T47D (cell line): ENCODE measurements around the gene PNLDC1.

Source experiments
- DNase-seq, 2 experiments: peaks; one replicate each; pipeline versions ENCODE4 v3.0.0 to v3.0.0-alpha.2; 2011 to 2012; ENCODE audit warnings: low read depth in 1 of 2, low spot score in 1 of 2
- JUND ChIP-seq: IDR thresholded peaks from 2 replicates; pipeline ENCODE4 v1.6.1; 2012; ENCODE audit warnings: low read depth
- in situ Hi-C: cut with HindIII; loops from 2 replicates; pipeline ENCODE4 v1.10.0; 2016; ENCODE audit warnings: low sequenced_read_pairs, low pct_unique_long_range_greater_than_20kb

Gene PNLDC1

GRCh38 chr6:159800141-159800865, at the start of gene PNLDC1:
Gene PNLDC1 (plus strand): TSS chr6:159800276. CDS start chr6:159800308, 32 bp downstream.
- in situ Hi-C loops = no loop called here
- TF ChIP-seq JUND = no peak
- no peak for DNase-seq

DNA sequence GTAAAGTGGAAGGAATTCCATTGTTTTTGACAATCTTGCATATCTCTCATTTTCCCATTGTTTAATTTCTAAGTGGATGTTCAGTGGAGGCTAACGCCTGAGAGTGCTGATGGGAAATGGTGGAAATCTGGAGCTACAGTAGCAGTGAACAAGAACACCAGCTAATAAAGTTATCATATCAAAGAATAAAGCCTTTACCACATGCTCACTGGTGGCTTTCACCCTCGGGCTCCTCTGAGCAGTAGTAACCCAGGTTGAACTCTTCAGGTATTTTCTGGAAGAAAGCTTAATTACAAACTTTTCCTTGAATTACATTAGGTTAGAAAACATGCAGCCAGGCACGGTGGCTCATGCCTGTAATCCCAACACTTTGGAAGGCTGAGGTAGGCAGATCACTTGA, 48.6 kb upstream of the PNLDC1 start:
- in situ Hi-C loops = no loop called here
- DNase-seq = no peak
- TF ChIP-seq JUND = no peak

DNA sequence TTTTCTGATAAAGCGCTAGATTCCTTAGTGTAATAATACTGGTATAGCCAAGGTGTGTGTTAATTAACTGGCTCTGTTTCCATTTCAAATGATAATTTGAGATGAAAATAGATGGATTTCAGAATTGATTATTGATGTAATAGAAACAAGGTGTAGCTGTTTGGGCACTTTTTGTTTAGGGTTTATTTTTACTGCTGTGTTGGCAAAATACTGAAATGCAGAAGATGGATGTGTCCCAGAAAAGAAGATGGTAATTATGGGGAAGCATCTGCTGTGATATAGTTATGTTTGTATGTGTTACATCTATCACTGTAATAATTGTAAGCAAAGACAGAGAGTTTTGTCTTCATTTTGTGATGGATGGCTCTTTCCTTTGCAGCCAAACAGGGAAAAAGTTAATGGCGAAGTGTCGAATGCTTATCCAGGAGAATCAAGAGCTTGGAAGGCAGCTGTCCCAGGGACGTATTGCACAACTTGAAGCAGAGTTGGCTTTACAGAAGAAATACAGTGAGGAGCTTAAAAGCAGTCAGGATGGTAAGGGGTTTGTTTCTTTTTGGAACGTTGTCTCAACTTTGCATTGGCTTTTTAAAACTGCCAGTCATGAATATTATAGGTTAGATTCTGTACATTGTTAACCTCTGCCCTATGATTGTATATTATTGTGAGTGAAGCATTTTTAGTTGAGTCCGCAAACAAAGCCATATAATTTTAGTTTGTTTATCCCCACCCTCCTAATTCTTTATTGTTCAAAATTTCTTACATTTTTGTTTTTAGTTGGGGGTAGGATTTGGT, 46.8 kb upstream of the PNLDC1 start:
- no peak for TF ChIP-seq JUND
- DNase-seq = no peak
- in situ Hi-C loops = no loop called here

DNA sequence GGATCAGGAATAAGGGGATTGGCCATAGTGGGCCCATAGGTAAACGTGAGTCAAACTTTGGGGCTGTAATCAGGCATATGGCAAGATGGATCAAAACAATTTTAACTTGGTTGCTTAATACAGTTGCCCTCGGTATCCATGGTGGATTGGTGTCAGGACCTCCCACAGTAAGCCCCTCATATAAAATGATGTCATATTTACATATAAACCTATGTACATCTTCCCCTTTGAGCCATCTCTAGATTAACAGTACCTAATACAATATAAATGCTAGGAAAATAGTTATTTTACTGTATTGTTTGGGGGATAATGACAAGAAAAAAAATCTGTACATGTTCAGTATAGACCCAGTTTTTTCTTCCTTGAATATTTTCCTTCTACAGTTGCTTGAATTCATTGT, 45.7 kb upstream of the PNLDC1 start:
- TF ChIP-seq JUND = no peak
- in situ Hi-C loops = no loop called here
- DNase-seq = no peak

DNA sequence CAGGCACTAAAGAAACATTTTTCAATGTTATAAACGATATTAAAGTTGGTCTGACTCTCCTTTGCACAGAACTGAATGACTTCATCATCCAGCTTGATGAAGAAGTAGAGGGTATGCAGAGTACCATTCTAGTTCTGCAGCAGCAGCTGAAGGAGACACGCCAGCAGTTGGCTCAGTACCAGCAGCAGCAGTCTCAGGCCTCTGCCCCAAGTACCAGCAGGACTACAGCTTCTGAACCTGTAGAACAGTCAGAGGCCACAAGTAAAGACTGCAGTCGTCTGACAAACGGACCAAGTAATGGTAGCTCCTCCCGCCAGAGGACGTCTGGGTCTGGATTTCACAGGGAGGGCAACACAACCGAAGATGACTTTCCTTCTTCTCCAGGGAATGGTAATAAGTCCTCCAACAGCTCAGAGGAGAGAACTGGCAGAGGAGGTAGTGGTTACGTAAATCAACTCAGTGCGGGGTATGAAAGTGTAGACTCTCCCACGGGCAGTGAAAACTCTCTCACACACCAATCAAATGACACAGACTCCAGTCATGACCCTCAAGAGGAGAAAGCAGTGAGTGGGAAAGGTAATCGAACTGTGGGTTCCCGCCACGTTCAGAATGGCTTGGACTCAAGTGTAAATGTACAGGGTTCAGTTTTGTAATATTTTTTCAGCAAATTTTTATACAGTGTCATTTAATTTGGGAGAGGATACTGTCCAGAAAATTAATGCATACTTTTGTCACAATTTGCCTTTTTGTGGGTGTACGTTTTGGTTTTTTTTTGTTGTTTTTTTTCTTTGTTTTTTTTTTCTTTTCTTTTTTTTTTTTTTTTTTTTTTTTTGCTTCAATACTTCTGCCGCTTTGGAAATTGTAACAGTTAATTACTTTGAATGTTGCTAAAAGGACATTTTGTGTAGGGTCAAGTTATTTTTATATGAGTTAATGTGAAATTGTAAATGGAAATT, 44.8 kb upstream of the PNLDC1 start:
- DNase-seq = no peak
- TF ChIP-seq JUND = no peak
- in situ Hi-C loops = no loop called here

DNA sequence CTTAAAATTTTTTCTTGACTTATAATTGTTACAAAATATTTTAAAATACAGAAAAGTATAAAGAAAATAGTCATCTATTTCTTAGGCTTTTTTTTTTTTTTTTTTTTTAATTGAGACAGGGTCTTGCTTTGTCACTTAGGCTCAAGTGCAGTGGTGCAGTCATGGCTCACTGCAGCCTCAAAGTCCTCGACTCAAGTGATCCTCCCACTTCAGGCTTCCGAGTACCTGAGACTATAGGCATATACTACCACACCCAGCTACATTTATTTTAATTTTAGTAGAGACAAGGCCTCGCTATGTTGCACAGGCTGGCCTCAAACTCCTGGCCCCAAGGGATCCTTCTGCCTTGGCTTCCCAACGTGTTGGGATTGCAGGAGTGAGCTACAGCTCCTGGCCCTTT, 43.6 kb upstream of the PNLDC1 start:
- in situ Hi-C loops = no loop called here
- no peak for TF ChIP-seq JUND
- no peak for DNase-seq

DNA sequence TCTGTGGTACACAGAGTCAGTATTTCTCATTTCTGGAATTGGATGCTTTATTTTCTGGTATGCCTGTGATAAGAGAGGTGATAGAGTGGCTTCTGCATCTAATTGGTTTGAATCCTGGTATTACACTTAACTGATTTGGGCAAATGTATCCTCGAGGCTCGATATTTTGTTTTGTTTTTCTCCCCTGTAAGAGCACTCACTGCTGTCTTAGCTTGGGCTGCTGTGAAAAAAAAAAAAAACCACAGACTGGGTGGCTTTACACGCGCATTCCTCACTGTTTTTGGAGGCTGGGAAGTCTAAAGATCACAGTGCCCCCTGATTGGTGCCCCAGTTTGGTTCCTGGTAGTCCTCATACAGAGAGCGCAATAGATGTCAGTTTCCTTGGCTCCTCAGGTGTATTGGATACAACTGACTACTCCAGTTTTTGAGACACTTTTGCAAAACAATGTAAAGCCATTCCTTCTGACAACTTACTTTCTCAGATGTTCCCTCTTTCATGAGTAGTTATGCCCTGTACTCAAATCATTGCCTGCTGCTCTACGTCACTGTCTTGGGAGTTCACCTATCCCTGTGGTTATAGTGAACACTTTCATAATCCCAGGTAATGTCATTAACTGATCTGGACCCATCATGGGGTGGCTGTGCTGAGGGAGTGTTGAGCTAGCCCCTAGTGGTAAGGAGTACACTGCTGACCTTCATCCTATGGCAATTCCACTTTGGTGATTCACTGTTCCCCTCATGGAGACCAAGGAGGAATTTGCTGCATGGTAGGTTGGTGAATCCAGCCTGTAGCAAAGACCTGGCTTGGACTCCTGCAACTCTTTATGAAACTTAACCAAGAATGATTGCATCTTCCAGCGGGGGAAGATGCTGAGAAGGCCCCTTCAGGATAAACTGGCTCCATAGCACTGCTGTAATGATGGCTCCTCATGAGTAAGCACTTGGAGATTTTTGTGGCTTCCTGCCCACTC, 41.8 kb upstream of the PNLDC1 start:
- no peak for TF ChIP-seq JUND
- no peak for DNase-seq
- in situ Hi-C loops = no loop called here

DNA sequence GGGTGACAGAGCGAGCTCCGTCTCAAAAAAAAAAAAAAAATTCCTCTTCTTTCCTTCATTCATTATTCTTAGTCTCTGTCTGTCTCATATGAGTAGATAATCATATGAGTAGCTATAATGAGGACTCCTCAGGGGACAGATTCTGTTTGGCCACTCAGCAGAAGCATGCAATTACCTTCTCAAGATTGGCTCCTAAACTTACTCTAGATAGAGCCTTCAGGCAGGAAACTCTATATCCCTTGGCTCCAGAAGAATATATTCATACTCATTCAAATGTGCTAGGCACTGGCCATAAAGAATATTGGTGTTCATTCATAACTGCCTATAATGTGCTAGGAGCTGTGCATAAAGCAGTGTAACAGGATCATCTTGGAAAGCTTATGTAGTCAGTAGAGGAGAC, 40.4 kb upstream of the PNLDC1 start:
- TF ChIP-seq JUND = no peak
- no peak for DNase-seq
- in situ Hi-C loops = no loop called here

DNA sequence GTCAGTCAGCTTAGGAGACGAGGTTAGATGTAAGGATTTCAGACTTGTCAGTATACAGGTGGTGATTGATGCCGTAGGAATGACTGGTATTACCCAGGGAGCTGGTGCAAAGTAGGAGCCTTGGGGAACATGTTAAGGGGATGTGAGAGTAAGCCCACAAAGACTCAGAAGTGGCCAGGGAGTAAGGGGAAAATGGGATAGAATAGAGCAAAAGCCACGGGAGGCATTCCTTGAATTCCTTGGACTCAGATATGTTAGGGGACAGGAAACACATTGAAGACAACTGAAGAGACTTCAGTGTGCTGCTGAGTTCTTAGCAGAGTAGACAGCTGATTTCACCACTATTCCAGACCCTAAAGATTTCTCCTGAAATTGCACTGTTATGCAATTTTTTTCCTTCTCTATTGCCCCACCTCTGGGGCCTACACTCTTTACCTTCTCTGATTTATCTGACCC, 39.4 kb upstream of the PNLDC1 start:
- DNase-seq = no peak
- no peak for TF ChIP-seq JUND
- in situ Hi-C loops = no loop called here

GRCh38 chr6:159761129-159761872, 38.8 kb upstream of the PNLDC1 start:
- no peak for DNase-seq
- in situ Hi-C loops = no loop called here
- no peak for TF ChIP-seq JUND
